Endothelial cell of umbilical vein (primary cell): Measurements from ENCODE around the gene HSD17B11. TPM values are rescaled to one million over a fixed set of nuclear protein-coding genes. Genes with fewer than 3 reads are reported as not detected.

Source experiments
- BruUV-seq: library from RNA; stranded (reverse); fragments of 400-500 nt; replicated peaks from 2 replicates; lab custom pipeline; 2021; lab: Mats Ljungman, UMichigan
- CTCF ChIA-PET: fragments of 300-600, 350-600 bp; sonication (Branson Sonifier 250); formaldehyde crosslinking; loops from one replicate; lab custom pipeline; 2021; ENCODE audit warnings: antibody characterized with exemption, inconsistent platforms; lab: Charles Lee
- POLR2A ChIA-PET: fragments of 300-600, 350-600 bp; sonication (Branson Sonifier 250); formaldehyde crosslinking; loops from one replicate; lab custom pipeline; 2021; ENCODE audit warnings: antibody characterized with exemption, inconsistent platforms; lab: Charles Lee
- DNase-seq: peaks from one replicate; pipeline ENCODE4 v3.0.0-alpha.2; 2011; ENCODE audit warnings: low read depth, low spot score
- FAIRE-seq: peaks from 2 replicates; lab custom pipeline; 2011; peaks lifted over from hg19 to GRCh38; lab: Jason Lieb, UNC
- H2AFZ ChIP-seq: 2 replicates; pipeline ENCODE4 v1.6.0; 2012; ENCODE audit warnings: low read depth, low read length, control low read depth, inconsistent platforms
- H3K27ac ChIP-seq: 2 replicates; pipeline ENCODE4 v1.5.1; 2011; ENCODE audit warnings: low read depth, mild to moderate bottlenecking, control low read depth, low read length, moderate library complexity; ENCODE audit not compliant: insufficient read depth
- H3K27me3 ChIP-seq, 2 experiments: 2 replicates each; pipeline versions ENCODE4 v1.6.0 to v1.6.1; 2011; ENCODE audit warnings: low read length in 2 of 2, mixed read lengths in 1 of 2; ENCODE audit not compliant: control insufficient read depth in 2 of 2, insufficient read depth in 2 of 2
- H3K36me3 ChIP-seq, 2 experiments: 2 replicates in 1 of 2; 3 replicates in 1 of 2; pipeline ENCODE4 v1.5.1; 2011; ENCODE audit warnings: low read length in 2 of 2, mild to moderate bottlenecking in 1 of 2, moderate library complexity in 1 of 2; ENCODE audit not compliant: control insufficient read depth in 2 of 2, insufficient read depth in 2 of 2; ENCODE audit errors: extremely low read depth in 1 of 2
- H3K4me1 ChIP-seq: 3 replicates; pipeline ENCODE4 v1.5.1; 2011; ENCODE audit warnings: mild to moderate bottlenecking, low read length; ENCODE audit not compliant: control insufficient read depth, insufficient read depth; ENCODE audit errors: extremely low read depth
- H3K4me2 ChIP-seq: 2 replicates; pipeline ENCODE4 v1.6.1; 2011; ENCODE audit warnings: low read length, control low read depth, mixed read lengths; ENCODE audit not compliant: insufficient read depth
- H3K4me3 ChIP-seq, 3 experiments: fragments of 200-600 bp in 1 of 3; sonication (generic), shearing (Covaris generic) in 1 of 3; replicated peaks in 1 of 3; 2 replicates each; pipeline ENCODE4 v1.5.1; 2011 to 2016; ENCODE audit warnings: control low read depth in 3 of 3, low read length in 3 of 3, mild to moderate bottlenecking in 2 of 3, inconsistent platforms in 1 of 3, low read depth in 1 of 3, moderate library complexity in 1 of 3; ENCODE audit not compliant: insufficient read depth in 1 of 3
- H3K79me2 ChIP-seq: 2 replicates; pipeline ENCODE4 v1.6.0; 2012; ENCODE audit warnings: low read length, inconsistent platforms; ENCODE audit not compliant: control insufficient read depth, insufficient read depth
- H3K9ac ChIP-seq: replicated peaks from 2 replicates; pipeline ENCODE3; 2011; ENCODE audit warnings: low read length, control low read depth; ENCODE audit not compliant: insufficient read depth; ENCODE audit errors: extremely low read depth
- H3K9me1 ChIP-seq: replicated peaks from 3 replicates; pipeline ENCODE4 v1.6.0; 2011; ENCODE audit warnings: mild to moderate bottlenecking, low read length; ENCODE audit not compliant: control insufficient read depth, insufficient read depth; ENCODE audit errors: extremely low read depth
- H3K9me3 ChIP-seq: replicated peaks from 2 replicates; pipeline ENCODE4 v1.5.1; 2012; ENCODE audit warnings: low read length, inconsistent platforms; ENCODE audit not compliant: control insufficient read depth, insufficient read depth
- H4K20me1 ChIP-seq: replicated peaks from 2 replicates; pipeline ENCODE3; 2011; ENCODE audit warnings: mild to moderate bottlenecking, low read length; ENCODE audit not compliant: control insufficient read depth, insufficient read depth; ENCODE audit errors: extremely low read depth
- EZH2 ChIP-seq: IDR thresholded peaks from 2 replicates; pipeline ENCODE4 v1.6.1; 2012; ENCODE audit warnings: borderline replicate concordance, low read depth, mild to moderate bottlenecking, moderate library complexity, low read length, inconsistent platforms; ENCODE audit not compliant: severe bottlenecking
- FOS ChIP-seq: IDR thresholded peaks from 2 replicates; pipeline ENCODE4 v1.6.1; 2011; ENCODE audit warnings: mild to moderate bottlenecking, low read length, moderate library complexity, borderline replicate concordance; ENCODE audit not compliant: insufficient read depth
- GATA2 ChIP-seq: IDR thresholded peaks from 2 replicates; pipeline ENCODE4 v1.7.0; 2011; ENCODE audit warnings: low read depth, mild to moderate bottlenecking, moderate library complexity, mixed read lengths, low read length; ENCODE audit not compliant: insufficient read length, insufficient read depth
- JUN ChIP-seq: IDR thresholded peaks from 2 replicates; pipeline ENCODE4 v1.6.1; 2011; ENCODE audit warnings: borderline replicate concordance, low read depth; ENCODE audit not compliant: insufficient read length, insufficient read depth
- MYC ChIP-seq: IDR thresholded peaks from one replicate; pipeline ENCODE4 v1.6.1; 2011; ENCODE audit warnings: mild to moderate bottlenecking, low read depth, low read length
- POLR2A ChIP-seq: IDR thresholded peaks from 2 replicates; pipeline ENCODE4 v1.6.1; 2012; ENCODE audit warnings: low read depth, mild to moderate bottlenecking, control low read depth, low read length
- POLR2AphosphoS5 ChIP-seq: IDR thresholded peaks from 2 replicates; pipeline ENCODE4 v1.6.1; 2012; ENCODE audit warnings: low read depth, mild to moderate bottlenecking, control low read depth, low read length, moderate library complexity; ENCODE audit not compliant: insufficient read depth
- dilution Hi-C: fragments of 300-500 bp; cut with MboI; formaldehyde crosslinking; loops from one replicate; pipeline ENCODE4 v1.15.0; 2019; ENCODE audit warnings: low sequenced_read_pairs; ENCODE audit not compliant: extremely low pct_ligation_motif_present
- intact Hi-C: fragments of 100-400 bp; cut with micrococcal nuclease; formaldehyde crosslinking; loops from one replicate; pipeline ENCODE4 v1.10.0; 2022
- polyA plus RNA-seq, 4 experiments: library from polyadenylated mRNA; depleted of rRNA in 3 of 4; stranded (reverse) in 3 of 4; unstranded in 1 of 4; fragments of >200 nt; gene quantifications; 2 replicates each; pipeline versions ENCODE4 v1.2.1 to v1.2.3, GENCODE V29; 2011 to 2012; ENCODE audit warnings: missing spikeins in 1 of 4
- total RNA-seq: library from RNA; stranded (reverse); gene quantifications from 2 replicates; pipeline ENCODE4 v1.2.3, GENCODE V29; 2021
- TF ChIP-seq, protein P1 (sequence below), 2 donors: IDR thresholded peaks; 1 replicate in 1 of 2; 2 replicates in 1 of 2; pipeline ENCODE4 v1.5.1; 2011; ENCODE audit warnings: low read length in 2 of 2, mild to moderate bottlenecking in 2 of 2, moderate library complexity in 2 of 2, control low read depth in 1 of 2, inconsistent platforms in 1 of 2, low read depth in 1 of 2; ENCODE audit not compliant: insufficient read depth in 1 of 2; ENCODE audit errors: extremely low read depth in 1 of 2
- TF ChIP-seq, protein P2 (sequence below): IDR thresholded peaks from 2 replicates; pipeline ENCODE4 v1.6.1; 2011; ENCODE audit not compliant: insufficient read depth, insufficient read length

Gene HSD17B11
- total and polyA plus RNA-seq, 2 donors (not counting 3 experiments of a cell fraction or from before 2014, with no cell fraction given) = 10.7 to 21.1 TPM

DNA sequence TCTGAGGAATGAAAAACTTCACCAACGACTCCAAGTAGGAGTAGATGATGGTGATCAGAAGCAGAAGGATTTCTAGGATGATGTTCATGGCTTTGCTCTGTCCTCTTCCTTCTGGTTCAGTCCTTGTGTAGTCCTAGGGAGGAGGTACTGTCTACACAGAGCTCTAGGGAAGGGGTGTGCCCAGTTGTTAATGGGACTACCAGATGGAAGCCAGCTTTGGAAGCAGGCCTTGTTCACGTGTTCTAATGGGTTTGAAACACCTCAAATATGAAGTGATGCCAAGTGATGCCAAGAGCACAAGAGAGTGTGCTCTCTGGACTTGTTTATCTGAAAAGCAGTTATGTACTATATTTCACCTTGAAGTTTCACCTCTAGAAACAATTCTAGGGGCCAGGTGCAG, 68.2 kb downstream of the HSD17B11 start, which contains the start of gene HSD17B13:
Gene HSD17B13, minus strand, starts transcription at position 129 of the 400 bp plus-strand sequence. Its CDS starts 41 bp downstream, at position 88.
- CTCF ChIA-PET = no interaction called here
- Histone ChIP-seq H3K4me3 (no peak within 1 kb of the TSS), H3K79me2 (no peaks in the 10 kb centered on the region), H3K27me3 (no peaks in the 10 kb centered on the region), H3K36me3 (no peaks in the 10 kb centered on the region), H4K20me1 (no peaks in the 10 kb centered on the region), H2AFZ (no peak within 1 kb of the TSS), H3K4me1 (no peaks in the 10 kb centered on the region), H3K9me1 (no peaks in the 10 kb centered on the region), H3K27ac (no peak within 1 kb of the TSS), H3K9me3 (no peaks in the 10 kb centered on the region), H3K4me2 (no peak within 1 kb of the TSS), H3K9ac (no peak within 1 kb of the TSS)
- no peak for FAIRE-seq
- no peak for TF ChIP-seq JUN
- no peak for TF ChIP-seq MYC
- TF ChIP-seq, protein P1, sequence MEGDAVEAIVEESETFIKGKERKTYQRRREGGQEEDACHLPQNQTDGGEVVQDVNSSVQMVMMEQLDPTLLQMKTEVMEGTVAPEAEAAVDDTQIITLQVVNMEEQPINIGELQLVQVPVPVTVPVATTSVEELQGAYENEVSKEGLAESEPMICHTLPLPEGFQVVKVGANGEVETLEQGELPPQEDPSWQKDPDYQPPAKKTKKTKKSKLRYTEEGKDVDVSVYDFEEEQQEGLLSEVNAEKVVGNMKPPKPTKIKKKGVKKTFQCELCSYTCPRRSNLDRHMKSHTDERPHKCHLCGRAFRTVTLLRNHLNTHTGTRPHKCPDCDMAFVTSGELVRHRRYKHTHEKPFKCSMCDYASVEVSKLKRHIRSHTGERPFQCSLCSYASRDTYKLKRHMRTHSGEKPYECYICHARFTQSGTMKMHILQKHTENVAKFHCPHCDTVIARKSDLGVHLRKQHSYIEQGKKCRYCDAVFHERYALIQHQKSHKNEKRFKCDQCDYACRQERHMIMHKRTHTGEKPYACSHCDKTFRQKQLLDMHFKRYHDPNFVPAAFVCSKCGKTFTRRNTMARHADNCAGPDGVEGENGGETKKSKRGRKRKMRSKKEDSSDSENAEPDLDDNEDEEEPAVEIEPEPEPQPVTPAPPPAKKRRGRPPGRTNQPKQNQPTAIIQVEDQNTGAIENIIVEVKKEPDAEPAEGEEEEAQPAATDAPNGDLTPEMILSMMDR (IDR thresholded peaks at IDR 0.05; ENCODE audit: extremely low read depth in 1 of 2, insufficient read depth in 1 of 2, low read depth in 1 of 2, low read length in 2 of 2) = no peak
- TF ChIP-seq, protein P2, sequence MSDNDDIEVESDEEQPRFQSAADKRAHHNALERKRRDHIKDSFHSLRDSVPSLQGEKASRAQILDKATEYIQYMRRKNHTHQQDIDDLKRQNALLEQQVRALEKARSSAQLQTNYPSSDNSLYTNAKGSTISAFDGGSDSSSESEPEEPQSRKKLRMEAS = no peak
- TF ChIP-seq FOS = no peak
- TF ChIP-seq EZH2 = no peak
- no peak for TF ChIP-seq POLR2A
- no peak for TF ChIP-seq GATA2
- no peak for TF ChIP-seq POLR2AphosphoS5
- DNase-seq = no peak
- POLR2A ChIA-PET = no interaction called here
- intact Hi-C loops (no loop called here), dilution Hi-C loops (no loop called here)
- BruUV-seq = no TSS peak
